Neural progenitor cell (in vitro differentiated cells): ENCODE data around the gene MYO16.

Experiments
- EZH2 ChIP-seq: fragments of 200-600 bp; sonication (generic); IDR thresholded peaks from 2 replicates; pipeline ENCODE4 v1.6.1; 2017; ENCODE audit warnings: antibody characterized with exemption, mild to moderate bottlenecking, moderate library complexity
- TF ChIP-seq, protein P1 (sequence below): fragments of 200-600 bp; sonication (generic); IDR thresholded peaks from 2 replicates; pipeline ENCODE4 v1.5.1; 2017; ENCODE audit warnings: antibody characterized with exemption, mild to moderate bottlenecking

- TF ChIP-seq, protein P1, sequence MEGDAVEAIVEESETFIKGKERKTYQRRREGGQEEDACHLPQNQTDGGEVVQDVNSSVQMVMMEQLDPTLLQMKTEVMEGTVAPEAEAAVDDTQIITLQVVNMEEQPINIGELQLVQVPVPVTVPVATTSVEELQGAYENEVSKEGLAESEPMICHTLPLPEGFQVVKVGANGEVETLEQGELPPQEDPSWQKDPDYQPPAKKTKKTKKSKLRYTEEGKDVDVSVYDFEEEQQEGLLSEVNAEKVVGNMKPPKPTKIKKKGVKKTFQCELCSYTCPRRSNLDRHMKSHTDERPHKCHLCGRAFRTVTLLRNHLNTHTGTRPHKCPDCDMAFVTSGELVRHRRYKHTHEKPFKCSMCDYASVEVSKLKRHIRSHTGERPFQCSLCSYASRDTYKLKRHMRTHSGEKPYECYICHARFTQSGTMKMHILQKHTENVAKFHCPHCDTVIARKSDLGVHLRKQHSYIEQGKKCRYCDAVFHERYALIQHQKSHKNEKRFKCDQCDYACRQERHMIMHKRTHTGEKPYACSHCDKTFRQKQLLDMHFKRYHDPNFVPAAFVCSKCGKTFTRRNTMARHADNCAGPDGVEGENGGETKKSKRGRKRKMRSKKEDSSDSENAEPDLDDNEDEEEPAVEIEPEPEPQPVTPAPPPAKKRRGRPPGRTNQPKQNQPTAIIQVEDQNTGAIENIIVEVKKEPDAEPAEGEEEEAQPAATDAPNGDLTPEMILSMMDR: no peak
- no peak for TF ChIP-seq EZH2
Observed at GRCh38 chr13:109241160-109241559, 611.7 kb downstream of the MYO16 start.
